PFSK-1 (cell line): ENCODE measurements around the gene CRCP.

ENCODE experiments used
- FOXP2 ChIP-seq: optimal IDR thresholded peaks from 2 replicates; pipeline ENCODE3; 2011; ENCODE audit warnings: borderline replicate concordance, control low read depth, inconsistent platforms; ENCODE audit not compliant: insufficient read depth; ENCODE audit errors: extremely low read length, extremely low read depth
- POLR2AphosphoS5 ChIP-seq: IDR thresholded peaks from 2 replicates; pipeline ENCODE4 v1.6.1; 2012; ENCODE audit warnings: low read depth, mild to moderate bottlenecking, control low read depth, low read length, moderate library complexity
- SIN3A ChIP-seq: IDR thresholded peaks from 2 replicates; pipeline ENCODE4 v1.6.1; 2012; ENCODE audit warnings: mild to moderate bottlenecking, low read length, moderate library complexity, borderline replicate concordance; ENCODE audit not compliant: insufficient read depth
- TAF1 ChIP-seq: IDR thresholded peaks from 2 replicates; pipeline ENCODE4 v1.6.1; 2012; ENCODE audit warnings: low read length, control low read depth, borderline replicate concordance; ENCODE audit not compliant: insufficient read depth
- TF ChIP-seq, protein P1 (sequence below), 2 experiments: IDR thresholded peaks; 2 replicates each; pipeline versions ENCODE4 v1.6.1 to v1.8.0; 2011 to 2012; ENCODE audit warnings: low read depth in 2 of 2, low read length in 2 of 2, control low read depth in 1 of 2, inconsistent platforms in 1 of 2, mild to moderate bottlenecking in 1 of 2, moderate library complexity in 1 of 2; ENCODE audit not compliant: insufficient read depth in 1 of 2

Gene CRCP

DNA sequence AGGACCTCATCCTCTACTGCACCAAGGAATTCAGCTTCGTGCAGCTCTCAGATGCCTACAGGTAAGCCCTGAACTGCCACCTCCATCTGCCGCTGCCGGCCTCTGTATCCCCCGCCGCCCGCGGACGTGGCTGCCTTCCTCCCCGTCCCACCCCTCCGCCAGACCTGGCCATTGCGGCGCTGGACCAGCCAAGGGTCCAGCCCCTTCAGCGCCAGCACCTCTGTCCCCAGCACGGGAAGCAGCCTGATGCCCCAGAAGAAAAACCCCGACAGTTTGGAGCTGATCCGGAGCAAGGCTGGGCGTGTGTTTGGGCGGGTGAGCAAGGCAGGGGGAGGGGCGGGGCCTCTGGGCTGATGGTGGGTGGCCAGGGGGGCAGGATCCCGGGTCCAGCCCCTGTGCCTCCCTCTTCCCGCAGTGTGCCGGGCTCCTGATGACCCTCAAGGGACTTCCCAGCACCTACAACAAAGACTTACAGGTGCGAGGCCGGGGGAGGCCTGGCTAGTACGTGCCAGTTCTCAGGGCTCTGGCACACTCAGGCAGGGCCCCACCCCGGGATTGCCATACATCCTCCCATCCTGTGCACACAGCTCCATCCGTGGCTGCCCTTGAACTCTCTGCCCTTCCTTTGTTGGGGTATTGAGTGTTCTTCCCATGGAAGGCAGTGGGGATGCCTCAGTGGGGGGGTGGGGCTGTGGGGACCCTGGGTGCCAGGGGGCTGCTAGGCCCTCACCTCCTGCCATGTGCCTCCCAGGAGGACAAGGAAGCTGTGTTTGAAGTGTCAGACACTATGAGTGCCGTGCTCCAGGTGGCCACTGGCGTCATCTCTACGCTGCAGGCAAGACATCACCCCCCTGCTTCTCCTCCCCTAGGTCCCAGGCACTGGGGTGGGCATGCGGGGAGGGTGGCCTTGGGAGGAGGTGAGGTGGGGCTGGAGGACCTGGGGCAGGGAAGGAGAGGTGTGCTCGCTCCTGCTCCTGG is 25.5 kb upstream of the CRCP start:
- TF ChIP-seq, protein P1, sequence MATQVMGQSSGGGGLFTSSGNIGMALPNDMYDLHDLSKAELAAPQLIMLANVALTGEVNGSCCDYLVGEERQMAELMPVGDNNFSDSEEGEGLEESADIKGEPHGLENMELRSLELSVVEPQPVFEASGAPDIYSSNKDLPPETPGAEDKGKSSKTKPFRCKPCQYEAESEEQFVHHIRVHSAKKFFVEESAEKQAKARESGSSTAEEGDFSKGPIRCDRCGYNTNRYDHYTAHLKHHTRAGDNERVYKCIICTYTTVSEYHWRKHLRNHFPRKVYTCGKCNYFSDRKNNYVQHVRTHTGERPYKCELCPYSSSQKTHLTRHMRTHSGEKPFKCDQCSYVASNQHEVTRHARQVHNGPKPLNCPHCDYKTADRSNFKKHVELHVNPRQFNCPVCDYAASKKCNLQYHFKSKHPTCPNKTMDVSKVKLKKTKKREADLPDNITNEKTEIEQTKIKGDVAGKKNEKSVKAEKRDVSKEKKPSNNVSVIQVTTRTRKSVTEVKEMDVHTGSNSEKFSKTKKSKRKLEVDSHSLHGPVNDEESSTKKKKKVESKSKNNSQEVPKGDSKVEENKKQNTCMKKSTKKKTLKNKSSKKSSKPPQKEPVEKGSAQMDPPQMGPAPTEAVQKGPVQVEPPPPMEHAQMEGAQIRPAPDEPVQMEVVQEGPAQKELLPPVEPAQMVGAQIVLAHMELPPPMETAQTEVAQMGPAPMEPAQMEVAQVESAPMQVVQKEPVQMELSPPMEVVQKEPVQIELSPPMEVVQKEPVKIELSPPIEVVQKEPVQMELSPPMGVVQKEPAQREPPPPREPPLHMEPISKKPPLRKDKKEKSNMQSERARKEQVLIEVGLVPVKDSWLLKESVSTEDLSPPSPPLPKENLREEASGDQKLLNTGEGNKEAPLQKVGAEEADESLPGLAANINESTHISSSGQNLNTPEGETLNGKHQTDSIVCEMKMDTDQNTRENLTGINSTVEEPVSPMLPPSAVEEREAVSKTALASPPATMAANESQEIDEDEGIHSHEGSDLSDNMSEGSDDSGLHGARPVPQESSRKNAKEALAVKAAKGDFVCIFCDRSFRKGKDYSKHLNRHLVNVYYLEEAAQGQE (IDR thresholded peaks at IDR 0.05; ENCODE audit: insufficient read depth in 1 of 2, low read depth in 2 of 2, low read length in 2 of 2), result no peak
- TF ChIP-seq SIN3A (no peak), FOXP2 (no peak), TAF1 (no peak), POLR2AphosphoS5 (no peak)

DNA sequence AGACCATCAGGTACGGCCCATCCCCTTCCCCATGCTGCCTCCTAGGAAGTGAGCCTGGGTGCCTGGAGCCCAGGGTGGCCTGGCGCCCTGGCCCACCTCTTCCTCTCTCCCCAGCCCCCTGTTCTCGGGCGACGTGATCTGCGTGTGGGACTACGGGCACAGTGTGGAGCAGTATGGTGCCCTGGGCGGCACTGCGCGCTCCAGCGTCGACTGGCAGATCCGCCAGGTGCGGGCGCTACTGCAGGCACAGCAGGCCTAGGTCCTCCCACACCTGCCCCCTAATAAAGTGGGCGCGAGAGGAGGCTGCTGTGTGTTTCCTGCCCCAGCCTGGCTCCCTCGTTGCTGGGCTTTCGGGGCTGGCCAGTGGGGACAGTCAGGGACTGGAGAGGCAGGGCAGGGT is 22.0 kb upstream of the CRCP start:
- TF ChIP-seq POLR2AphosphoS5 (no peak), SIN3A (no peak), TAF1 (no peak), FOXP2 (no peak)
- TF ChIP-seq, protein P1 (IDR thresholded peaks at IDR 0.05; ENCODE audit: insufficient read depth in 1 of 2, low read depth in 2 of 2, low read length in 2 of 2), result no peak

DNA sequence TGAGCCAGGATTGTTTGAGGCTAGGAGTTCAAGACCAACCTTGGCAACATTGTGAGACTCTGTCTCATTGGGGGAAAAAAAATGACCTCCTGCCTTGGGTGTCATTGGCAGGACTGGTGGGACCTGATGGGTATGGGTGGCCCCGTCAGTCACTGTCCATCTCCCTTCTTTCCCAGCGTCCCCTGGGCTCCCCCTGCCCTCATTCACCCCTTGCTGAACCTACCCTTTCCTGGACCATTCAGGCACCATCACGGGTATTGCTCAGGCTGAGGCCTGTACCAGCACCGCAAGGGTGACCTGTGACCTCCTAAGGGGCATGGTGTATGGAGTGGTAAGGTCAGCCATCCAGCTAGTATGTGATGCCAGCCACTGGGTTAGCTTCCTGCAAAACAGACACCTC is 19.6 kb upstream of the CRCP start:
- TF ChIP-seq TAF1 (no peak), SIN3A (no peak), POLR2AphosphoS5 (no peak), FOXP2 (no peak)
- TF ChIP-seq, protein P1 (IDR thresholded peaks at IDR 0.05; ENCODE audit: insufficient read depth in 1 of 2, low read depth in 2 of 2, low read length in 2 of 2), result no peak

DNA sequence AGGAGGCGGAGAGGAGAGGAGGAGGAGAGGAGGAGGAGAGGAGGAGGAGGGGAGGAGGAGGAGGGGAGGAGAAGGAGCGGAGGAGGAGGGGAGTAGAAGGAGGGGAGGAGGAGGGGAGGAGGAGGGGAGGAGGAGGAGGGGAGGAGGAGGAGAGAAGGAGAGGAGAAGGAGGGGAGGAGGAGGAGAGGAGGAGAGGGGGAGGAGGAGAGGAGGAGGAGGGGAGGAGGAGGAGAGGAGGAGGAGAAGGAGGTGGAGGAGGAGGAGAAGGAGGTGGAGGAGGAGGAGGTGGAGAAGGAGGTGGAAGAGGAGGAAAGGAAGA is 15.5 kb upstream of the CRCP start:
- TF ChIP-seq POLR2AphosphoS5 (no peak), TAF1 (no peak), SIN3A (no peak), FOXP2 (no peak)
- TF ChIP-seq, protein P1 (IDR thresholded peaks at IDR 0.05; ENCODE audit: insufficient read depth in 1 of 2, low read depth in 2 of 2, low read length in 2 of 2), result no peak

DNA sequence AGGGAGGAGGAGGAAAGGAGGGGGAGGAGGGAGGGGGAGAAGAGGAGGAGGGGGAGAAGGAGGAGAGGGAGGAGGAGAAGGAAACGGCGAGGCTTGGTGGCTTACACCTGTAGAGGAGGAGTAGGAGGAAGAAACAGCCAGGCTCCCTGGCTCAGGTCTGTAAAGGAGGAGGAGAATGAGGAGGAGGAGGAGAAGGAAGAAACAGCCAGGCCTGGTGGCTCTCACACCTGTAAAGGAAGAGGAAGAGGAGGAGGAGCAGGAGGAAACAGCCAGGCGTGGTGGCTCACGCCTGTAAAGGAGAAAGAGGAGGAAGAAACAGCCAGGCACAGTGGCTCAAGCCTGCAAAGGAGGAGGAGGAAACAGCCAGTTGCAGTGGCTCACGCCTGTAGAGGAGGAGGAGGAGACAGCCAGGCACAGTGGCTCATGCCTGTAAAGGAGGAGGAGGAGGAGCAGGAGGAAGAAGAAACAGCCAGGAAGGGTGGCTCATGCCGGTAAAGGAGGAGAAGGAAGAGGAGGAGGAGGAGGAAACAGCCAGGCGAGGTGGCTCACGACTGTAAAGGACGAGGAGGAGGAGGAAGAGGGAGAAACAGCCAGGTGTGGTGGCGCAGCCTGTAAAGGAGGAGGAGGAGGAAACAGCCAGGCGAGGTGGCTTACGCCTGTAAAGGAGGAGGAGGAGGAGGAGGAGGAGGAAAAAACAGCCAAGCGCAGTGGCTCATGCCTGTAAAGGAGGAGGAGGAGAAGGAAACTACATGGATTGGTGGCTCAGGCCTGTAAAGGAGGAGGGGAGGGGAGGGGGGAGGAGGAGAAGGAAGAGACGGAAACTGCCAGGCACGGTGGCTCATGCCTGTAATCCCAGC is 14.9 kb upstream of the CRCP start:
- TF ChIP-seq, protein P1 (IDR thresholded peaks at IDR 0.05; ENCODE audit: insufficient read depth in 1 of 2, low read depth in 2 of 2, low read length in 2 of 2), result no peak
- TF ChIP-seq TAF1 (no peak), POLR2AphosphoS5 (no peak), SIN3A (no peak), FOXP2 (no peak)
